Colonic mucosa (tissue), 4 donors: ENCODE measurements around the gene SNX27. TPM values are rescaled to one million over a fixed set of nuclear protein-coding genes. Genes with fewer than 3 reads are reported as not detected.

ENCODE experiments used
- DNase-seq: peaks from one replicate; pipeline ENCODE4 v3.0.0-alpha.2; 2020
- H3K27ac ChIP-seq: fragments of 200-600 bp; one replicate; pipeline ENCODE4 v1.8.0; 2021
- H3K27me3 ChIP-seq: fragments of 200-600 bp; one replicate; pipeline ENCODE4 v1.8.0; 2021
- H3K36me3 ChIP-seq: fragments of 200-600 bp; one replicate; pipeline ENCODE4 v1.8.0; 2021
- H3K4me1 ChIP-seq: fragments of 200-600 bp; one replicate; pipeline ENCODE4 v1.8.0; 2021; ENCODE audit warnings: mild to moderate bottlenecking
- H3K4me3 ChIP-seq: fragments of 200-600 bp; one replicate; pipeline ENCODE4 v1.8.0; 2021
- H3K9ac ChIP-seq, 2 donors: one replicate each; pipeline ENCODE4 v1.7.0; 2013; ENCODE audit warnings: control low read depth in 2 of 2, low read depth in 2 of 2, low read length in 2 of 2
- H3K9me3 ChIP-seq: fragments of 200-600 bp; one replicate; pipeline ENCODE4 v1.8.0; 2021
- CTCF ChIP-seq: fragments of 200-600 bp; IDR thresholded peaks from one replicate; pipeline ENCODE4 v1.8.0; 2022; ENCODE audit warnings: antibody characterized with exemption, mild to moderate bottlenecking
- intact Hi-C: fragments of 100-400 bp; cut with DNase I; formaldehyde crosslinking; loops from one replicate; pipeline ENCODE4 v1.14.1; 2022
- total RNA-seq, 2 donors: library from RNA; stranded (reverse); fragmentation: NEBNext Ultra II Directional in 1 of 2; extraction: Animal tissue kit (Norgen Biotek cat#: 25700) in 1 of 2; gene quantifications; one replicate each; pipeline ENCODE4 v1.2.1, GENCODE V29; 2021
- donor health status: healthy.
- donor health status: DM: no; HTN: no; CAD: no.
- donor health status: DM: no; HTN: no; CAD: no.

SNX27 gene
- total RNA-seq, 2 donors from 2014 or later, result 28.7 to 32.0 TPM

- intact Hi-C loops, result no loop called here
- no peak for TF ChIP-seq CTCF
- H3K4me1 ChIP-seq, result peaks cover 4% of the 10 kb centered on the region
- H3K36me3 ChIP-seq, result no peaks in the 10 kb centered on the region
- no peak overlapping the region for H3K27ac ChIP-seq
- no peaks in the 10 kb centered on the region for H3K27me3 ChIP-seq
- no peak overlapping the region for H3K9ac ChIP-seq
- no peaks in the 10 kb centered on the region for H3K9me3 ChIP-seq
- DNase-seq, result no peak
- no peak overlapping the region for H3K4me3 ChIP-seq
These were observed 89.7 kb downstream of the SNX27 start for GRCh38 chr1:151701515-151701914.

DNA sequence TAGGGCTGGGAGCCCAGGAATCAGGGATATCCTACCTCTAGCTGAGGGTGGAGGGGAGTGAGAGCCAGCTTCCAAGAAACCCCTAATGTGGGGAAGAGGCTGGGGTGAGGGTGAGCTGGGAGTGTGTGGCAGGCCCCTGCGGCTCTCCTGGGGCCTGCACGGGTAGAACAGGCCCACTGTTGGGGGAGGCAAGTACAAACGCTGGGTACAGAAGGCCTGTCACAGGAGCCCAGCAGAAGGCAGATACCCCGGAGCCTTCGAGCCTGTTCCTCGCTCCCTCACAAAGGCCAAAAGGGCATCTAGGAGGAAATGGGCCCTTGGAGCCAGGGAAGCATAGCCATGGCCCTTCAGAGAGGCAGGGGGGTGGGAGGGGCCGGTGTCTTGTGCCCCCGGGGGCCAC, 91.1 kb downstream of the SNX27 start:
- Histone ChIP-seq H3K4me3 (no peak overlapping the region), H3K27ac (no peak overlapping the region), H3K36me3 (no peaks in the 10 kb centered on the region), H3K4me1 (peaks cover 4% of the 10 kb centered on the region), H3K9me3 (no peaks in the 10 kb centered on the region), H3K27me3 (no peaks in the 10 kb centered on the region), H3K9ac (no peak overlapping the region)
- intact Hi-C loops, result no loop called here
- no peak for TF ChIP-seq CTCF
- DNase-seq, result no peak

DNA sequence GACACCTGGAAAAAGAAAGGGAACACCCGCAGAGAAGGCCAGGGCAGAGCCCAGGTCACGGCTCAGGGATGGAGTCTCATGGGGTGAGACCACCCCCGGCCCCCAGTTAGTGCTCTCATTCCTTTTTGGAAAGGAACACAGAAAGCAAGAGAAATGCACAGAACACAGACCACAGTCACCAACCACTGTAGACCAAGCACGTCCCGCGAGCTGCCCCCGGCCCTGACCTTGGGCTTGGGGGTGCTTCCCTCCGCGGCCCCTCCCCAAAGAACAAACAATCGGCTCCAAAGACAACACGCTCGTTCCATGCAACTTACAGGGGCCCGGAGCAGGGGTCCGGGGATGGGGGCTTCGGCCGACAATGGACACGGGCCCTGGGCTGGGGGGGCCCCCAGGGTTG, 92.0 kb downstream of the SNX27 start:
- peaks cover 4% of the 10 kb centered on the region for H3K4me1 ChIP-seq
- no peaks in the 10 kb centered on the region for H3K27me3 ChIP-seq
- H3K27ac ChIP-seq, result no peak overlapping the region
- intact Hi-C loops, result no loop called here
- no peak for DNase-seq
- no peaks in the 10 kb centered on the region for H3K36me3 ChIP-seq
- no peak overlapping the region for H3K9ac ChIP-seq
- TF ChIP-seq CTCF, result no peak
- no peak overlapping the region for H3K4me3 ChIP-seq
- H3K9me3 ChIP-seq, result no peaks in the 10 kb centered on the region

GRCh38 chr1:151704246-151704645, 92.4 kb downstream of the SNX27 start:
- Histone ChIP-seq H3K9ac (no peak overlapping the region), H3K4me3 (no peak overlapping the region), H3K27ac (no peak overlapping the region), H3K9me3 (no peaks in the 10 kb centered on the region), H3K36me3 (no peaks in the 10 kb centered on the region), H3K27me3 (no peaks in the 10 kb centered on the region), H3K4me1 (peaks cover 4% of the 10 kb centered on the region)
- no peak for TF ChIP-seq CTCF
- no peak for DNase-seq
- intact Hi-C loops, result no loop called here

DNA sequence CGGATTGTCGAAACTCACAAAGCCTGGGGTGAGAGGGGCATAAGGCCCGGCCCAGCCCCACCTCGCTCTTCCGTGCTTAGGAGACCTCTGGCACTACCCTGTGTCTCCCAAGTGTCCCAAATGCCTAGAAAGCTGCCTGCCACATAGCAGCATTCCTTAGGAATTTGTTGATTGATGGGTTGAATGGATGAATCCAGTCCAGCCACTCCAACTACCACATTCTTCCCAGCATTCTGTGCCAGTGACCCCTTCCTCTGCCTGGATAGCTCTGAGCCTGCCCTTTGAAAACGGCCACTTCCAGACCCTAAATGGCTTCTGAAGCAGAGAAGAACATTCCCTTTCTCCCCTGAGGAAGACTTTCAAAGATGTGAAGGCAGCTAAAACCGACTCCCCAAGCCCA, 93.3 kb downstream of the SNX27 start:
- Histone ChIP-seq H3K4me1 (peaks cover 4% of the 10 kb centered on the region), H3K9ac (no peak overlapping the region), H3K27me3 (no peaks in the 10 kb centered on the region), H3K9me3 (no peaks in the 10 kb centered on the region), H3K27ac (no peak overlapping the region), H3K36me3 (no peaks in the 10 kb centered on the region), H3K4me3 (no peak overlapping the region)
- no peak for DNase-seq
- no peak for TF ChIP-seq CTCF
- intact Hi-C loops, result no loop called here
